ENCODE measurements around the gene PRKAB1. TPM values are rescaled to one million over a fixed set of nuclear protein-coding genes. Genes with fewer than 3 reads are reported as not detected.

PRKAB1 gene
- polyA plus RNA-seq, 1 experiment, result 34.3 TPM

GRCh38 chr12:119687406-119687805 lies 19.5 kb downstream of the PRKAB1 start:
- no peak overlapping the region for H3K27ac ChIP-seq (ENCODE audit: low read depth, low read length)
- H3K4me3 ChIP-seq (ENCODE audit: low read depth, low read length), result no peak overlapping the region
- ChIA-PET POLR2A (no interaction called here), CTCF (interaction anchor here (0.6 to 2.2 kb wide), 3 partner anchors 8 to 94 kb away, joined by 4 to 12 read pairs (median 4); no protein-coding TSS in a partner anchor)
- no peaks in the 10 kb centered on the region; the same call in 1 of the 2 replicates for H3K9me3 ChIP-seq (ENCODE audit: control insufficient read depth, insufficient read depth, low read length)
- H3K27me3 ChIP-seq (ENCODE audit: control insufficient read depth, insufficient read depth, low read length), result no peaks in the 10 kb centered on the region
- DNase-seq (ENCODE audit: low read depth, low spot score), result no peak
- no peak for TF ChIP-seq CTCF (IDR thresholded peaks at IDR 0.05; ENCODE audit: low read depth, low read length)

GRCh38 chr12:119687879-119688278 lies 19.9 kb downstream of the PRKAB1 start:
- no peaks in the 10 kb centered on the region for H3K27me3 ChIP-seq (ENCODE audit: control insufficient read depth, insufficient read depth, low read length)
- CTCF ChIA-PET, result interaction anchor here (0.6 kb wide), 2 partner anchors 87 to 94 kb away, joined by 4 read pairs; no protein-coding TSS in a partner anchor
- H3K27ac ChIP-seq (ENCODE audit: low read depth, low read length), result no peak overlapping the region
- no peaks in the 10 kb centered on the region; the same call in 1 of the 2 replicates for H3K9me3 ChIP-seq (ENCODE audit: control insufficient read depth, insufficient read depth, low read length)
- POLR2A ChIA-PET, result no interaction called here
- H3K4me3 ChIP-seq (ENCODE audit: low read depth, low read length), result no peak overlapping the region
- TF ChIP-seq CTCF (IDR thresholded peaks at IDR 0.05; ENCODE audit: low read depth, low read length), result no peak
- DNase-seq (ENCODE audit: low read depth, low spot score), result no peak

- DNase-seq (ENCODE audit: low read depth, low spot score), result no peak
- Histone ChIP-seq H3K27me3 (ENCODE audit: control insufficient read depth, insufficient read depth, low read length) (no peaks in the 10 kb centered on the region), H3K9me3 (ENCODE audit: control insufficient read depth, insufficient read depth, low read length) (no peaks in the 10 kb centered on the region; the same call in 1 of the 2 replicates), H3K27ac (ENCODE audit: low read depth, low read length) (no peak overlapping the region), H3K4me3 (ENCODE audit: low read depth, low read length) (no peak overlapping the region)
- ChIA-PET CTCF (interaction anchor here (0.6 kb wide), 1 partner anchor 22 kb away, joined by 3 read pairs; the partner anchor contains the start of gene PRKAB1), POLR2A (no interaction called here)
- no peak for TF ChIP-seq CTCF (IDR thresholded peaks at IDR 0.05; ENCODE audit: low read depth, low read length)
These were observed 22.1 kb downstream of the PRKAB1 start for GRCh38 chr12:119689935-119690500.

GRCh38 chr12:119691202-119691810 lies 23.4 kb downstream of the PRKAB1 start:
- CTCF ChIA-PET, result interaction anchor here (0.6 to 1.8 kb wide), 2 partner anchors 19 to 24 kb away, joined by 3 to 8 read pairs; partner anchors contain the start of gene PRKAB1
- no peaks in the 10 kb centered on the region; the same call in 1 of the 2 replicates for H3K9me3 ChIP-seq (ENCODE audit: control insufficient read depth, insufficient read depth, low read length)

More at GRCh38 chr12:119691202-119691810, 23.4 kb downstream of the PRKAB1 start:
- no peaks in the 10 kb centered on the region for H3K27me3 ChIP-seq (ENCODE audit: control insufficient read depth, insufficient read depth, low read length)
- DNase-seq (ENCODE audit: low read depth, low spot score), result no peak
- no peak overlapping the region for H3K27ac ChIP-seq (ENCODE audit: low read depth, low read length)
- no peak for TF ChIP-seq CTCF (IDR thresholded peaks at IDR 0.05; ENCODE audit: low read depth, low read length)
- no peak overlapping the region for H3K4me3 ChIP-seq (ENCODE audit: low read depth, low read length)
- POLR2A ChIA-PET, result no interaction called here
